GM12801 (cell line): ENCODE measurements around the gene ADGRA3.

Experiments
- TF ChIP-seq, protein P1 (sequence below): IDR thresholded peaks from one replicate; pipeline ENCODE4 v1.5.1; 2011; ENCODE audit warnings: control low read depth; ENCODE audit not compliant: insufficient read length; ENCODE audit errors: extremely low read depth

The ADGRA3 gene

DNA sequence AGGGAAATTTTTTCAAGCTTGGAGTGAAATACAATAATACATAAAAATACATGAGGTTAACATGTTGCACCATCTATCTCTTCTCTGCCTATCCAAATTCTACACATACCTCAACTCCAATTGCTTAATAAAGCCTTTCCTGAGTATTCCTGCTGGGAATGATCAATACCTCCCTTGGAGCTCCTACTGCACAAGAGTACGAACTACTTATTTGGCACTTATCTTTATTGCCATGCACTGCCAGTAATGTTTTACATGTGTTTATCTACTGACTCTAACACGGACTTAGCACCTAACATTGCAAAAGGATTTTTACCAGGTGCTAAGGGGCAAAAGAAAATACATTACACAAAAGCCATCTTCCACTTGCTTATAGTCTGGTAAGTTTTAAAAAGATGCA lies 80.2 kb downstream of the ADGRA3 start:
- TF ChIP-seq, protein P1, sequence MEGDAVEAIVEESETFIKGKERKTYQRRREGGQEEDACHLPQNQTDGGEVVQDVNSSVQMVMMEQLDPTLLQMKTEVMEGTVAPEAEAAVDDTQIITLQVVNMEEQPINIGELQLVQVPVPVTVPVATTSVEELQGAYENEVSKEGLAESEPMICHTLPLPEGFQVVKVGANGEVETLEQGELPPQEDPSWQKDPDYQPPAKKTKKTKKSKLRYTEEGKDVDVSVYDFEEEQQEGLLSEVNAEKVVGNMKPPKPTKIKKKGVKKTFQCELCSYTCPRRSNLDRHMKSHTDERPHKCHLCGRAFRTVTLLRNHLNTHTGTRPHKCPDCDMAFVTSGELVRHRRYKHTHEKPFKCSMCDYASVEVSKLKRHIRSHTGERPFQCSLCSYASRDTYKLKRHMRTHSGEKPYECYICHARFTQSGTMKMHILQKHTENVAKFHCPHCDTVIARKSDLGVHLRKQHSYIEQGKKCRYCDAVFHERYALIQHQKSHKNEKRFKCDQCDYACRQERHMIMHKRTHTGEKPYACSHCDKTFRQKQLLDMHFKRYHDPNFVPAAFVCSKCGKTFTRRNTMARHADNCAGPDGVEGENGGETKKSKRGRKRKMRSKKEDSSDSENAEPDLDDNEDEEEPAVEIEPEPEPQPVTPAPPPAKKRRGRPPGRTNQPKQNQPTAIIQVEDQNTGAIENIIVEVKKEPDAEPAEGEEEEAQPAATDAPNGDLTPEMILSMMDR, result no peak

- TF ChIP-seq, protein P1, result no peak
Observed at GRCh38 chr4:22434895-22435294, 81.0 kb downstream of the ADGRA3 start.

GRCh38 chr4:22430626-22431025 lies 85.2 kb downstream of the ADGRA3 start:
- TF ChIP-seq, protein P1, result no peak

DNA sequence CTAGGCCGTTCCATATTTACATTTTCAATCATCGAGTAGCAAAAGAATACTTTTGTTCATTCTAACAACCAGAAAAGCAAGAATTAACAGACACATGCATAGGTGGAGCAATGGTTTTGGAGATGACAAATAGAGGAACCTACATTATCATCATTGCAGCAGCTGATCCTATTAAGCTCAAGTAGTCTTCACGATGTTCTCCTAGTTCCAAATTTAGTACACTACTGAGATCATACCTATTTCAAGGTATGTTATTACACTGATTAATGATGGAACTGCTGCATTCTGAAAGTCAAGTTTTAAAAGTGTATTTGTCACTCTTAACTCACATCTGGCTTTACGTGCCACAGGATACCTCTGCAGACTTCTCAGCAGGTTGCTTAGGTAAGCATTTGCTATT lies 87.4 kb downstream of the ADGRA3 start:
- TF ChIP-seq, protein P1, result no peak

DNA sequence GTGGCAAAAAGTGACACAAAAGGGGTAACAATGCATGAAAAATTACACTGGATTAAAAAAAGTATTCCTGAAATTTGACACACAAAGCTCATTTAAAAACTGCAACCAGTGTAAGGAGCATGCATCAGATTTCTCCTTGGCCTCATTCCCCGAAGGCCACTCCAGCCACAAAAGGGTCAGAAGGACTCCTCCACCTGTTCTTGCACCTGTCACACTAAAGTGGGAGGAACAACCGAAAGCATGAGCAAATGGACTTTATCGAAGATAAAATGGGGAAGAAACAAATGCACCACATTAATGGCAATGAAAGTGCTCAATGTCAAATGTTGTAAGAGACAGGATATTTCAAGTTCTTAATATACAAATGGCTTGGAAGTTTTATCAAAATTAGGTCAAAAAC lies 88.2 kb downstream of the ADGRA3 start:
- TF ChIP-seq, protein P1, result no peak

DNA sequence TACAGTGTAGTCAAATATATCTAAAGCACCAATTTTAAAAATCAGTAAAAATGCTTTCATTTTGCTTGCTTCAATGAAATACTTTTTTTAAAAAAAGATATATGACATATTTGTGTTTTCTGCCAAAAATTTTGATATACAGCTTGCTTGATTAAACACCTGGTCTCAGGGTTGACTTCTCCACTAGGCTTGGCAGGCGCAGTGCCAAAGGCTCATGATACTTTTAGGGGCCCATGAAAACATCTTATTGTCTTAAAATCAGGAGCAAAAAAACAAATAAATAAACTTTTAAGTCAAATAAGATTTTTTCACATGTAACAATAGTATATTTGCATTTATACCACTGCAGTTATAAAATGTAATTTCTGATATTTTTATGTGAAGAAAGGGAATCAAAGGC lies 95.6 kb downstream of the ADGRA3 start:
- TF ChIP-seq, protein P1, result no peak

GRCh38 chr4:22417408-22417807 lies 98.5 kb downstream of the ADGRA3 start:
- TF ChIP-seq, protein P1, result no peak

DNA sequence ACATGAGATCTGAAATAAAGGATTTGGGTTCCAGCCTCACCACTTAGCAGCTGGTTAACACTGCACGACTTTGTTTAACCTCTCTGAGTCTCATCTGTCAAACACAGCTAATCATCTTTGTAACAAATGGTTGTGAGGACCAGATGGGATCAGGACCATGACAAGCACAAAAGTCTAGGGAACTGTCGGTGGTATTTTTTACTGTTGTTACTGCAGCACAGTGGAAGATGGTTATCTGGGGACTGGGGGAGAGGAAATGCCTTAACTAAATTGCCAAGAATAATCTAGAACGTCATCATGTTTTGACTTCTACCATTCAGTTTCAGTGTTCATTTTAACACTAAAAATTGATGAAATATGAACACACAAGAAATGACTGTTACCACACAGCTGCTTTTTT lies 99.5 kb downstream of the ADGRA3 start:
- TF ChIP-seq, protein P1, result no peak
